GM11168 (cell line): ENCODE results near the gene TRMT44.

Experiments used
- in situ Hi-C: fragments of 300-500 bp; cut with MboI; formaldehyde crosslinking; loops from one replicate; pipeline ENCODE4 v1.12.0; 2022; ENCODE audit warnings: low sequenced_read_pairs; ENCODE audit not compliant: unreplicated experiment

Gene TRMT44, protein sequence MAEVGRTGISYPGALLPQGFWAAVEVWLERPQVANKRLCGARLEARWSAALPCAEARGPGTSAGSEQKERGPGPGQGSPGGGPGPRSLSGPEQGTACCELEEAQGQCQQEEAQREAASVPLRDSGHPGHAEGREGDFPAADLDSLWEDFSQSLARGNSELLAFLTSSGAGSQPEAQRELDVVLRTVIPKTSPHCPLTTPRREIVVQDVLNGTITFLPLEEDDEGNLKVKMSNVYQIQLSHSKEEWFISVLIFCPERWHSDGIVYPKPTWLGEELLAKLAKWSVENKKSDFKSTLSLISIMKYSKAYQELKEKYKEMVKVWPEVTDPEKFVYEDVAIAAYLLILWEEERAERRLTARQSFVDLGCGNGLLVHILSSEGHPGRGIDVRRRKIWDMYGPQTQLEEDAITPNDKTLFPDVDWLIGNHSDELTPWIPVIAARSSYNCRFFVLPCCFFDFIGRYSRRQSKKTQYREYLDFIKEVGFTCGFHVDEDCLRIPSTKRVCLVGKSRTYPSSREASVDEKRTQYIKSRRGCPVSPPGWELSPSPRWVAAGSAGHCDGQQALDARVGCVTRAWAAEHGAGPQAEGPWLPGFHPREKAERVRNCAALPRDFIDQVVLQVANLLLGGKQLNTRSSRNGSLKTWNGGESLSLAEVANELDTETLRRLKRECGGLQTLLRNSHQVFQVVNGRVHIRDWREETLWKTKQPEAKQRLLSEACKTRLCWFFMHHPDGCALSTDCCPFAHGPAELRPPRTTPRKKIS

GRCh38 chr4:8440492-8441311, at the start of gene TRMT44, which contains the start of gene ACOX3:
Gene TRMT44, plus strand, starts transcription at chr4:8440777. Its CDS starts 46 bp downstream, at chr4:8440823.
Gene ACOX3, minus strand, starts transcription at chr4:8440723. Its CDS starts 24,202 bp downstream, at chr4:8416521.
- in situ Hi-C loops, result no loop called here

GRCh38 chr4:8391071-8391470, 49.5 kb upstream of the TRMT44 start:
- in situ Hi-C loops, result no loop called here

DNA sequence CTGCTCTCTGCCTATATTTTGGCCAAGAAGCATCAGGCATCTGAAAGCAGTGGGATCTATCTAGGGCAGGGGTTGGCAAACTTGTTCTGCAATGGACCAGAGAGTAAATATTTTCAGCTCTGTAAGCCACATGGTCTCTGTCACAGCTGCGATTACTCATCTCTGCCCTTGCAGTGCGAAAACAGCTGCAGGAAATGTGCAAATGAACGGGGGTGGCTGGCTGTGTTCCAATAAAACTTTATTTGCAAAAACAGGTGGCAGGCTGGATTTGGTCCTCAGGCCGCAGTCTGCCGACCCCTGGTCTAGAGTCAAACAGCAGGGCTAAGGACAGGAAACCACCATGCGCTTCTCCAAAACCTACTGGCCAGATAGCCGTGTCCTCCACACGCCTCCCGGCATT, 48.6 kb upstream of the TRMT44 start:
- in situ Hi-C loops, result no loop called here

GRCh38 chr4:8392591-8393190, 47.9 kb upstream of the TRMT44 start:
- in situ Hi-C loops, result no loop called here

DNA sequence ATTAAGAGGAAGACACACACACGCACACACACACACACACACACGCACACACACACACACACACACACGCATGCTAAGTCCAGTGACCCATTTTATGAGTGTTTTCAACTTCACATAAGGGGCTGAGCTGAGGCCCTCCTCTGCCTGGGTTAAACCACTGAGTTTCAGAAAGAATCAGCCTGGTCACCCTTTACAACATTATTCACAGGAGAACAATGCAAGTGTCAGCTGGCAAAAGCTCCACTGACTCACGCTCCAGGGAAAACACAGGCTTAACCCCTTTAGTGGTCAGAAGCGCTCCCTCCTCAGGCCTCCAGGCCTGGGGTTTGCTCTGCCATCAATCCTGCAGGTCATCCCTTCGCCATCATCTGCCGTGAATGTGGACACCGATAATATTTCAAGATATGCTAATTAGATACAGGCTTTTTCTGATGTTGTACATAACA, 47.0 kb upstream of the TRMT44 start:
- in situ Hi-C loops, result no loop called here

DNA sequence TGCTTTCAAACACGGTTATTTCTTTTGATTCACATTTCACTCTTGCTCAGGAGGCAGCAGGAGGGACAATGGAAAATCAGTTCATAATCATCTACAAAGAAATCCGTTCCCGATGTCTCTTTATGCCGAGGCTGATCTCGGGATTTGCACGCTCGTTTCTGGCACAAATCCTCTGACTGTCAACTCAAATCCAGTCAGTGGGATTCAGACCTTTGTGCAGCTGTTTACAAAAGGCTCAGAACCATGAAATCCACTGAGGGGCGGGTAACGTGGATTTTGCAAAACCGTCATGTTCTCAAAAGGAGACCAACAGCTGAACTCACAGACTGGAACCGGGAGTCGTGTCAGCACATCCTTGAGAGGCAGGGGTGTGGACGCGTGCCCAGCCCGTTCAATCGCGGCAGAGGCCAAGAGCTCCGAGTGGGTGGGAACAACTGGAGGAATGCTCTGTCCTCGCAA, 46.5 kb upstream of the TRMT44 start:
- in situ Hi-C loops, result no loop called here

DNA sequence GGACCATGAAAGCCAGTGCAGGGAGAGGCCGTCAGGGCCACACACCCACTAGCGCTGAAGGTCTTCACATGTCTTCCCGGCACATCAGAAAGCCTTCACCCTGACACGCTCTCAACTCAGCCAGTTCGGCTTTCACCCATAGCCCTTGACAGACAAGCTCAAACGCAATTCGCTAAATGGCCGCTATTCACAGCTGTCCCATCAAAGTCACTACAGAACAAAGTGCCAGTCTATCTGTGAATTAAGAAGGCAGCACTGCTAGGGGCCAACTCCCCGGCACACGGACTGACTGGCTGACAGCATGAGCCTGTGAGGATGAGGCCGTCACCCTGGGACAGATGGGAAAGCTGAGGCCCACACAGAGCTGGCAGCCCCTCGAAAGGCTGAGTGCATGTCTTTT, 45.8 kb upstream of the TRMT44 start:
- in situ Hi-C loops, result no loop called here

GRCh38 chr4:8395504-8396296, 44.9 kb upstream of the TRMT44 start:
- in situ Hi-C loops, result no loop called here

DNA sequence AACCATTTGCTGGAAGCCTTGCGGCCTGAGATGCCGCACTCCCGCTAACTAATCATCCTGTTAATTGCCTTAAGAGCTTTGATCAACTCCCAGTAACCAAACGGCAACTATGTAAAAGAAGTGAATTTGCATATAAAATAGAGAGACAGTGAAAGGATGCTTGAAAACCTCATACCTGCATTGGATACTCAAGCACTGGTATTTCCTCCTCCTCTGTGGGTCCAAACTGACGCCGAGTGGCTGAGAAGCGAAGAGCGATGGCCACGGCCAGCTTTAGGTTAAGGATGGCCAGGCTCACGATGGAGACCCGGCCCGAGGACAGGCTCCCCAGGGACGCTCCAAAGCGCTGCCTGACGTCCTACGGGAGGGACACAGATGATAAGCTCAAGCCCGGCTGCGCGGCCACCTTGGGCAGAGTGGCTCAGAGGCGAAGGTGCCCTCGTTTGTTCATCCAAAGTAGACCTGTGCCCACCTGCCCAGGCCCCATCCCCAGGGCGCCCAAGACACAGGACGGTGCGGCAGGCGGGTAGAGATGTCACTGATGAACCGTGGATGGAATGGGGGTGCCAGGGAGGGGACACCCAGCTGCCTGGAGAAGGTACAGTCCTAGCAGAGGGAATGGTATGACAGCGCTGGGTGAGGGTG, 43.7 kb upstream of the TRMT44 start:
- in situ Hi-C loops, result no loop called here

DNA sequence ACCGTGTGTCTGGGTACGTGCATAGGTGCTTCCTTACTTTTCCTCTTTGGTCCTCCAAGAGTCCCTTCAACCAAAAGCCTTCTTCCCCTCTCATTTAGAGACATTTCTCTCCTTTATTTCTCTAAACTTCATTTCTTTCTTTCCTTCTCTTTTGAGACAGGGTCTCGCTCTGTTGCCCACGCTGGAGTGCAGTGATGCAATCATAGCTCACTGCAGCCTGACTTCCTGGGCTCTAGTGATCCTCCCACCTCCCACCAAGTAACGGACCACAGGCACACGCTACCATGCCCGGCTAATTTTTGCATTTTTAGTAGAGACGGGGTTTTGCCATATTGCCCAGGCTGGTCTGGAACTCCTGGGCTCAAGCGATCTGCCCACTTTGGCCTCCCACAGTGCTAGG, 42.2 kb upstream of the TRMT44 start:
- in situ Hi-C loops, result no loop called here

DNA sequence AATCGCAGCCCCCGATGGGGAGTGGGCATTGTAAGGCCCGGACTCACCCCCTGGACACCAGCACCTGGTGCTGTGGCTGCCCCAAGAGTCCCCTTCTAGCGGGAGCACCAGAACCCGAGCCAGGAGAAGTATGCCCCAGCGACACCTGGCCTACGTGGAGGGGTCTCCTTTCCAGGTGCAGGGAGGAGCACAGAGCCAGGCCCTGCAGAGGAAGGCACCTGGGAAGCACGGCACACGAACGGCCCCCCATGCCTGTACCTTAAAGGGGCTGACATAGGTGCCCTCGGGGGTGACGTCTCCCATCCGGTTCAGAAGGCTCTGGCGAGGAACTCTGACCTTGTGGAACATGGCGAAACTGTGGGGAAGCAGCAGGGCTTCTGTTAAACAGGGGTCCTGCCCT, 41.3 kb upstream of the TRMT44 start:
- in situ Hi-C loops, result no loop called here

- in situ Hi-C loops, result loop anchor here (5.0 kb wide), 1 partner anchor 158 kb away; no protein-coding TSS in a partner anchor
Observed at GRCh38 chr4:8400632-8401325, 39.8 kb upstream of the TRMT44 start.

DNA sequence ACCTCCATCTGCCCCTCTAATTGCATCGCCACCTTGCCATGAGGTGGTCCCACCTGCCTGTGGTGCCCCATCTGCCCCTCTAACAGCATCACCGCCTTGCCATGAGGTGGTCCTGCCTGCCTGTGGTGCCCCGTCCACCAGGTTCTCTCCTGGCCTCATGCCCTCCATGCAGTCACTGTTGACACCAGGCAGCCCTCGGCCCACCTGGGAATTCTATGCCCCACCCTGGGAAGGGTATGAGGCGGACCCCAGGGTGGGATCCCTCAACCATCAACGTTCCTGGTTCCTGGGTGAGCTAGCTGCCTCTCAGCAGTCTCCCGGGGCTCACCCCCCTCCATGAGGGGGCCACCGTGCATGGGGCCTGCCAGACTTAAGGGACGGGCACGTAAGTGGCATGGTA, 38.9 kb upstream of the TRMT44 start:
- in situ Hi-C loops, result loop anchor here (5.0 kb wide), 1 partner anchor 159 kb away; no protein-coding TSS in a partner anchor

DNA sequence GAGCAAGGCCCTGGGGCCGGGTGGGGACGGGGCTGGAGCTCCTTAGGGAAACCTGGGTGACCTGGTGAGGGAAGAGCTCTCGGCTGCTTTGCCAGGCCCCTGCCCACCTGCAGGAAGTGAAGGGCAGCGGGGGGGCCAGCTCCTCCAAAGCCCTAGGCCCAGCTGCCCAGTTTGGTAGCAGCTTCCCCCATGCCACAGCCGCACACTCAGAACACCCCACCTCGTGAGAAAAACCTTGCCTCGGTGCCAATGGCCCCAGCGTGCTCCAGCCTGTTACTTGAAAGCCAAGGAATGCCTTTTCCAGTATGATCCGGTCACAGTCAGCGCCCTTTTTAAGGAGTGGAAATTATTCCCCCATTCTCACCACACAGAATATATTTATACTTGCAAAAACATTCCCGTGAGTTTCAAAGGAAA, 38.4 kb upstream of the TRMT44 start:
- in situ Hi-C loops, result loop anchor here (5.0 kb wide), 1 partner anchor 160 kb away; no protein-coding TSS in a partner anchor

GRCh38 chr4:8402640-8403039, 37.9 kb upstream of the TRMT44 start:
- in situ Hi-C loops, result loop anchor here (5.0 kb wide), 1 partner anchor 160 kb away; no protein-coding TSS in a partner anchor

DNA sequence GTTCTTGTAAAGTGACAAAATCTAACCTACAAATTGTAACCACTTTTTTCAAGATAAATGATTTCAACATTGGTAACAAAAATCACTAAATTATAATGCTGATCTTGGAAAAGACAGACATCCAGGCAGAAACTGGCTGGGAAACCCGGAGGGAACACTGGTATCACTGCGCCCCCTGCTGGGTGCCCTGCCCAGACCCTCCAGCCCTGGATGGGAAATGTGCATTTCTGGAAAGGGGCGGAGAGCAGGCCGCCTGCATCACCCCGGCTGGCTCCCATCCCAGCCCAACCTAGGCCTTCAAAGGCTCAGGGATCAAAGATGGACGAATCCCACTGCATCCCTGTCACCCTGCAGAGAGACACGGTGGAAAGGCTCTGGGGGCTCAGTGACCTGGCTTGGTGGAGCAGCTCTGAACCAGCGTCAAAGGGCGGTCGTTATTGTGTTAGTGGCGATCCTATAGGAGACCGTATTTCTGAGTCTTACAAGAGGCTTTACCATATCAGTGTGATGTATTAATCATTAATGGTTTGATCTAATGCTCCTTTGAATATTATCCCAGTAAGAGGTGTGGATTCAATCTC, 37.3 kb upstream of the TRMT44 start:
- in situ Hi-C loops, result loop anchor here (5.0 kb wide), 1 partner anchor 161 kb away; no protein-coding TSS in a partner anchor

DNA sequence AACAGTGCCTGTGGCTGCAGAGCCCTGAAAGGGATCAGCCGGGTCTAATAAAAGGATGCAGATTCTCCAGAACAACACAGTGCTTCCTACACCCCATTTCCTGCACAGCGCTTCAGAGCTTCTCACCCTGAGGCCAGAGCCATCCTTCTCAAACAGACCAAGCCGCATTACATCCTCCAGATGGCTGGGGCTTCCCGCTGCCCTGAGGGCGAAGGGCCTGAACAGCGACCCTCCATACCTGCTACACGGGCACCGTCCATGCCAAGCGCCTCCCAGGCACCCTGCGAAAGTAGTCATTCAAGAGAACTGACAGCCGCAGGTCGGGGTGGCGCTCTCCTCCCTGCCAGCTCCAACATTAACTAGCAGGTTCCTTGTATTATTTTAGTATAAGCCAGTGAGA, 36.6 kb upstream of the TRMT44 start:
- in situ Hi-C loops, result loop anchor here (5.0 kb wide), 1 partner anchor 162 kb away; no protein-coding TSS in a partner anchor
